WTC11 (cell line): Measurements from ENCODE around the gene RRP36. TPM values are rescaled to one million over a fixed set of nuclear protein-coding genes. Genes with fewer than 3 reads are reported as not detected.

Experiments used
- ATAC-seq: fragments of 200-7000 bp; cut with Tn5 transposase; 2 replicates; pipeline ENCODE4 v1.10.0; 2021; ENCODE audit warnings: mild to moderate bottlenecking, moderate library complexity
- CTCF ChIA-PET: fragments of 300-600 bp; sonication (Branson Sonifier 250); formaldehyde crosslinking; loops from one replicate; lab custom pipeline; 2021; ENCODE audit warnings: antibody characterized with exemption; lab: Charles Lee
- POLR2A ChIA-PET: fragments of 350-600 bp; sonication (Branson Sonifier 250); formaldehyde crosslinking; loops from one replicate; lab custom pipeline; 2021; ENCODE audit warnings: antibody characterized with exemption; lab: Charles Lee
- DNase-seq: peaks from one replicate; pipeline ENCODE4 v3.0.0; 2021; ENCODE audit warnings: low spot score
- H3K27ac Mint-ChIP-seq: 2 replicates; pipeline ENCODE4 v1.8.0; 2021; ENCODE audit warnings: mixed read lengths
- H3K27me3 Mint-ChIP-seq: 2 replicates; pipeline ENCODE4 v1.8.0; 2021; ENCODE audit warnings: low read depth, mild to moderate bottlenecking, moderate library complexity, mixed read lengths
- H3K36me3 Mint-ChIP-seq: 2 replicates; pipeline ENCODE4 v1.8.0; 2021; ENCODE audit warnings: mixed read lengths
- H3K4me1 Mint-ChIP-seq: 2 replicates; pipeline ENCODE4 v1.8.0; 2022; ENCODE audit warnings: mixed read lengths
- H3K4me3 Mint-ChIP-seq: 2 replicates; pipeline ENCODE4 v1.8.0; 2021; ENCODE audit warnings: mild to moderate bottlenecking, moderate library complexity, mixed read lengths
- H3K9me3 Mint-ChIP-seq: 2 replicates; pipeline ENCODE4 v1.8.0; 2021; ENCODE audit warnings: mixed read lengths
- CBFB ChIP-seq: sonication (generic); formaldehyde crosslinking; IDR thresholded peaks from 2 replicates; pipeline ENCODE4 v1.8.1; 2022; ENCODE audit warnings: mild to moderate bottlenecking, low read depth, missing genetic modification reagents
- CDX4 ChIP-seq: fragments of 250-450 bp; sonication (Bioruptor Pico); IDR thresholded peaks from 2 replicates; pipeline ENCODE4 v1.9.0; 2021; ENCODE audit warnings: moderate library complexity, mild to moderate bottlenecking, inconsistent platforms, borderline replicate concordance
- CREM ChIP-seq: sonication (generic); formaldehyde crosslinking; IDR thresholded peaks from 2 replicates; pipeline ENCODE4 v1.8.1; 2022; ENCODE audit warnings: mild to moderate bottlenecking, missing genetic modification reagents, moderate library complexity
- JAZF1 ChIP-seq: fragments of 250-450 bp; sonication (Bioruptor Pico); IDR thresholded peaks from 2 replicates; pipeline ENCODE4 v1.9.0; 2021; ENCODE audit warnings: moderate library complexity, mild to moderate bottlenecking, inconsistent platforms
- KAT7 ChIP-seq: sonication (generic); formaldehyde crosslinking; IDR thresholded peaks from 2 replicates; pipeline ENCODE4 v1.8.1; 2023; ENCODE audit warnings: missing genetic modification reagents, mild to moderate bottlenecking, borderline replicate concordance
- NFYB ChIP-seq: sonication (generic); formaldehyde crosslinking; conservative IDR thresholded peaks from 2 replicates; pipeline ENCODE4 v1.8.0; 2022; ENCODE audit warnings: low read depth, missing genetic modification reagents
- OVOL2 ChIP-seq: fragments of 250-450 bp; sonication (Bioruptor Pico); IDR thresholded peaks from 2 replicates; pipeline ENCODE4 v1.9.0; 2021; ENCODE audit warnings: mild to moderate bottlenecking, borderline replicate concordance
- PRDM15 ChIP-seq: sonication (generic); formaldehyde crosslinking; IDR thresholded peaks from 2 replicates; pipeline ENCODE4 v1.8.0; 2022; ENCODE audit warnings: missing genetic modification reagents
- SMAD3 ChIP-seq: sonication (generic); formaldehyde crosslinking; IDR thresholded peaks from 2 replicates; pipeline ENCODE4 v1.8.0; 2022; ENCODE audit warnings: missing genetic modification reagents, mild to moderate bottlenecking, borderline replicate concordance
- SP1 ChIP-seq: sonication (generic); formaldehyde crosslinking; conservative IDR thresholded peaks from 2 replicates; pipeline ENCODE4 v1.8.1; 2022; ENCODE audit warnings: missing genetic modification reagents
- STAT6 ChIP-seq: sonication (generic); formaldehyde crosslinking; conservative IDR thresholded peaks from 2 replicates; pipeline ENCODE4 v1.8.1; 2023; ENCODE audit warnings: mild to moderate bottlenecking, low read depth, missing genetic modification reagents, moderate library complexity
- TEAD1 ChIP-seq: sonication (generic); formaldehyde crosslinking; IDR thresholded peaks from 2 replicates; pipeline ENCODE4 v1.8.0; 2022; ENCODE audit warnings: mild to moderate bottlenecking, missing genetic modification reagents
- ZBTB43 ChIP-seq: sonication (generic); formaldehyde crosslinking; IDR thresholded peaks from 2 replicates; pipeline ENCODE4 v1.8.1; 2023; ENCODE audit warnings: mild to moderate bottlenecking, missing genetic modification reagents
- ZNF121 ChIP-seq: sonication (generic); formaldehyde crosslinking; IDR thresholded peaks from 2 replicates; pipeline ENCODE4 v1.8.0; 2023; ENCODE audit warnings: missing genetic modification reagents
- ZNF281 ChIP-seq: sonication (generic); formaldehyde crosslinking; IDR thresholded peaks from 2 replicates; pipeline ENCODE4 v1.8.0; 2023; ENCODE audit warnings: mild to moderate bottlenecking, missing genetic modification reagents
- ZNF425 ChIP-seq: fragments of 250-450 bp; sonication (Bioruptor Pico); conservative IDR thresholded peaks from 2 replicates; pipeline ENCODE4 v1.9.0; 2021; ENCODE audit warnings: mild to moderate bottlenecking
- ZNF512 ChIP-seq: sonication (generic); formaldehyde crosslinking; IDR thresholded peaks from 2 replicates; pipeline ENCODE4 v1.8.1; 2022; ENCODE audit warnings: missing genetic modification reagents, borderline replicate concordance
- total RNA-seq: library from RNA; stranded (reverse); gene quantifications from 3 replicates; pipeline ENCODE4 v1.2.3, GENCODE V29; 2021

RRP36 gene
- total RNA-seq, 1 experiment from 2014 or later: 81.0 TPM

GRCh38 chr6:43054206-43054943 lies 33.0 kb downstream of the RRP36 start (continued):
- no peak for TF ChIP-seq ZNF281 (CRISPR knock-in tag)
- no peak for TF ChIP-seq ZNF121
- TF ChIP-seq ZBTB43 (CRISPR knock-in tag): no peak
- no peak for TF ChIP-seq SMAD3 (CRISPR knock-in tag)
- no peak for TF ChIP-seq NFYB (CRISPR knock-in tag)

GRCh38 chr6:43055966-43056365 lies 34.5 kb downstream of the RRP36 start:
- Mint-ChIP-seq H3K27me3 (no peaks in the 10 kb centered on the region), H3K36me3 (peaks cover 22% of the 10 kb centered on the region), H3K4me3 (no peak overlapping the region), H3K27ac (peak overlapping the region; percentile 82), H3K9me3 (no peaks in the 10 kb centered on the region), H3K4me1 (peaks cover 42% of the 10 kb centered on the region)
- TF ChIP-seq CBFB (CRISPR knock-in tag) (no peak), PRDM15 (CRISPR knock-in tag) (no peak), SP1 (no peak), STAT6 (CRISPR knock-in tag) (no peak), KAT7 (CRISPR knock-in tag) (no peak), TEAD1 (no peak)
- CTCF ChIA-PET: no interaction called here
- no peak for ATAC-seq
- no peak for DNase-seq
- POLR2A ChIA-PET: no interaction called here

GRCh38 chr6:43058531-43058930 lies 37.1 kb downstream of the RRP36 start:
- POLR2A ChIA-PET: interaction anchor here (0.6 to 1.5 kb wide), 8 partner anchors 36 to 311 kb away, joined by 3 to 8 read pairs (median 5); partner anchors contain the start of gene PPP2R5D
- Mint-ChIP-seq H3K27me3 (no peaks in the 10 kb centered on the region), H3K9me3 (no peaks in the 10 kb centered on the region), H3K36me3 (peaks cover 21% of the 10 kb centered on the region), H3K4me1 (peaks cover 28% of the 10 kb centered on the region), H3K4me3 (peak overlapping the region; percentile 91), H3K27ac (peak overlapping the region; percentile 94)
- DNase-seq (no peak), ATAC-seq (no peak)
- CTCF ChIA-PET: interaction anchor here (1.2 to 3.3 kb wide), 3 partner anchors 18 to 157 kb away, joined by 4 to 24 read pairs (median 6); partner anchors contain the start of gene PTK7
- TF ChIP-seq ZNF512 (no peak), JAZF1 (CRISPR knock-in tag) (no peak), OVOL2 (CRISPR knock-in tag) (no peak), CDX4 (no peak), ZNF425 (no peak), CREM (CRISPR knock-in tag) (no peak)
